GM08714 (cell line): ENCODE measurements around the gene PPIA.
"Not testable (repeated sequence)": the region's sequence is repeated elsewhere in the genome, so short reads cannot be mapped to it uniquely, and the experiment has no call there.

ENCODE experiments used
- H3K4me3 ChIP-seq: fragments of 200-500 bp; sonication (Bioruptor generic); 2 replicates; pipeline ENCODE4 v1.5.1; 2014; ENCODE audit warnings: mild to moderate bottlenecking, low read length, inconsistent platforms
- ZNF274 ChIP-seq: IDR thresholded peaks from 2 replicates; pipeline ENCODE4 v1.6.1; 2012; ENCODE audit warnings: mild to moderate bottlenecking, low read depth, low read length

PPIA gene

DNA sequence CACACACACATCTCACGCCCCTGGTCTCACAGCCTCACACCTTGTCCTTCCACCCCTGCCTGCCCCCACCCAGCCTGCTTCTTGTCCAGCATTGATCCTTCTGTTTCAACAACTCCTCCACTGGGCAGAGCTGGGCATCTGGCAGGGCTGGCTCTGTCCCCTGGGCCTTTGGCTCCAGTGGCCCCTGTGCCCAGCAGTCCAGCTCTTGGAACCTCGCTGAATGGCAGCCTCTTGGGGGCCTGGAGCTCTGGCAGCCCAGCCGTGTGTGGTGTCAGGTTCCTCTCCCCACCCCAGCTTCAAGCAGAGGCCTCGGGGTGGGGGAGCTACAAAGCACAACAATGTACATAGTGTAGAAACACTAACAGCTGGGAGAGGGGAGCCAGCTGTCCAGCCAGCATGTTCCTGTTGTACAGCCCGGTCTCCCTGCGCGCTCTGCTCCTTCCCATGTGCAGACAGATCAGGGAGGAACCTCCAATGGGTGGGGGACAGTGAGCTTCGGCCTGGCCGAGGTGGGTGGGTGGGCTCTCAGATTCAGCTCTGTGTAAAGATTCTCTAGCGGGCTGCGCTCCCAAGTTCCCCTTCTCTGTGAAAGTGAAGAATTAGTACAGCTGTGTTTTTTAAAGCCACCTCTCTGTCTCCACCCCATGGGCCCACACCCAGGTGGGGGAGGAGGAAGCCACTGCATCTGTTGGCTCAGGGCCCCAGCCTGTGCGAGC lies 28.4 kb upstream of the PPIA start:
- no peak for TF ChIP-seq ZNF274
- H3K4me3 ChIP-seq: no peak overlapping the region

DNA sequence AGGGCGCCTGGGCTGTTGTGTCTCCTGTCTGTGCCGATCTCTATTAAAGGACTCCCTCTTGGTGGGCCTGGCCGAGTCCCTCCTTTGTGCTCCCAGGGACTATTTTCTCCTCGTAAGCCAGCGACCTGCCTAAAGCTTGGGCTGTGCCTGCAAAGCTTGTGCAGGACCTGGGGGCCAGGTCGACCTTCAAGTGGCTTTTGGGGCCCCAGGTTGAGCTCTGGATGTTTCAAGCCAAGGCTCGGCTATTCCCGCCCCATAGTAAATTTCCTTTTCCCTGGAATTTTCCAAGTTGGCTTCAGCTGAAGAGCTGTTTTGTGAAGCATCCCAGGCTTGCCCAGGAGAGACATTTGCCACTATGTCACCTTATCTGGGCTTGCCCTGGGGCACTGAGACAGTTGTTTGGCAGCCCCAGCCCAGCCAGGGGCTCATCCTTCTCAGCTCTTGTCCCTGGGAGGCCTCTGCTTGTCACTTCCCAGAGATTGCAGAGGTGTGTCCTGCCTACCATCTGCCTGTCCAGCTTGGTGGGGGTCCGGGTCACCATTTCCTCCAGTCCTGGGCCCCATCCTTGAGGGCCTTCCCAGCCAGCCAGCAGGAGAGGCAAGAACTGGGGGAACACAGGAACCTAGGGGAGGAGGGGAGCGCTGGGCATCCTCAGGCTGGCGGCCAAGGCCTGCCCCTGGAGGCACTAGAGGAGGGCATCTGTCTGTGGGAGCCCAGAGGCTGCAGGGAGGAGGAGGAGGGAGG lies 27.7 kb upstream of the PPIA start:
- no peak overlapping the region for H3K4me3 ChIP-seq
- TF ChIP-seq ZNF274: no peak

DNA sequence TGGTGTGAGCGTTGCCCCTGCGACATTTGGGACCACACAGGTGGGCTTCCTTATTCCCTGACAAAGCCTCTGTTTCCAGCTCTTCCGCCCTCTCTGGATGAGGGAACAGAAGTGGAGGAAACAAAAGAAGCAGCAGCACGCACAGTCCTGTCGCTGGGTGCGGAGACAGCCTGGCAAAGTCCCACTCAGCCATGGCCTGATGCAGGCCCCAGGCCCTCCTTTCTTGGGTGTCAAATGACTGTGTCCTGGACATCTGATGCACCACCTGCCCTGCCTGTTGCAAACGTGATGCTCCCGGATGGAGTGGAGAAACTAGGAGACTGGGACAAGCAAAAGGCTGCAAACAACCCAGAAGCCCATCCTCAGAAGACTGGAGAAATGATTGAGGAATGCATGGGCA lies 27.1 kb upstream of the PPIA start:
- TF ChIP-seq ZNF274: no peak

DNA sequence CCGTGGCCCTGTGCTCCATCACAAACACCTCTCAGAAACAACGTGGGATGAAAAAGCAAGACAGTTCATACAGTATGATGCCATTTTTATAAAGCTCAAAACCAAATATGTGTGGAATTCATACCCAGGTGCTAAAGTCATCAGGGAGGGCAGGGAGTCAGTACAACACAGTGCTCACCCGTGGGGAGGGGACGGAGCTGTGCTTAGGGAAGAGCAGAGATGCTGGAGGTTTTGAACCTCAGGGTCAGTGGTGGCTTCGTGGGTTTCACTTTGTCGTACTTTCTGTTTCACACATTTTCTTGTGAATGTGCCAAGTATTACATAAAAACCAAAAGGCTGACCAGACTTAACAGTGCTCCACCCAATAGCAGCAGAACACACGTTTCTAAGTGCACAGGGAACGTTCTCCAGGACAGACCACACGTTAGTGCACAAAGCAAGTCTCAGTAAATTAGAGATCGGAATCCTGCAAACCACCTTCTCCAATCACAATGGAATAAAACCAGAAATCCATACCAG lies 26.6 kb upstream of the PPIA start:
- H3K4me3 ChIP-seq: no peak overlapping the region

More for the DNA sequence above, 27.1 kb upstream of the PPIA start:
- no peak overlapping the region for H3K4me3 ChIP-seq

DNA sequence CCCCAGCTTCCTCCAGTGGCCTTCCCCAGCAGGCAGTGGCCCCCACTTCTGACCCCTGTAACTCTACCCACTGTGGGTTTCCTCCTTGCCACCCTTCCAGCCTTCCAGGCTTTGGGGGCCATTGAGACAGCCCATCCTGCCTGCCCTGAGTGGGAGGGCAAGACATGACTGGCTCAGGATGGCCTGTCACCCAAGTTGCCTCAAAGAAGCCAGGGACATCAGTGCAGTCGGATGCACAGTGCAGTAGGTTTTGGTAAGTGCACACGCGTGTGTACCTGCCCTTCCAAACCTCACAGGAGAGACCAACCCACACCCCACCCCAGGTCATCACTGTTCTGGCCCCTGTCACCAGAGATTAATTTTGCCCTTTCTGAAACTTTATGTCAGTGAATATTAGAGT lies 25.1 kb upstream of the PPIA start:
- no peak for TF ChIP-seq ZNF274
- H3K4me3 ChIP-seq: no peak overlapping the region

More for the DNA sequence above, 26.6 kb upstream of the PPIA start:
- no peak for TF ChIP-seq ZNF274

DNA sequence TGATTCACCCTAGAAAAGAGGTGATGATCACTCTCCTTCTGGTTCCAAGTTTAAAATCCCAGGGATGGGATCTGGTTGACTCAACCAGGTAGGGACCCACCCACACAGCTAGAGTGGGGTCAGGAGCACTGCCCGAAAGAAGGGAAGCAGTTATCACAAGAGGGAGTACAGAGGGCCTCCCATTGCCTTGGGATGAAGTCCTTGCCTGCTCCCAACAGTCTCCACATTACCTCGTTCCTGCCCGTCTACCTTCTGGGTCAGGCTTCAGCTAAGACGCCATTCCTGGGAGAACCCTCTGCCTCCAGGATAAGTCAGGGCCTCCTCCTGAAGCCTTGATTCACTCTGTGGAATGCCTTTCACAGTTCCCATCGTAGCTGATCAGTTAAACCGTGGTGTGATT lies 24.0 kb upstream of the PPIA start:
- no peak for TF ChIP-seq ZNF274
- H3K4me3 ChIP-seq: no peak overlapping the region

DNA sequence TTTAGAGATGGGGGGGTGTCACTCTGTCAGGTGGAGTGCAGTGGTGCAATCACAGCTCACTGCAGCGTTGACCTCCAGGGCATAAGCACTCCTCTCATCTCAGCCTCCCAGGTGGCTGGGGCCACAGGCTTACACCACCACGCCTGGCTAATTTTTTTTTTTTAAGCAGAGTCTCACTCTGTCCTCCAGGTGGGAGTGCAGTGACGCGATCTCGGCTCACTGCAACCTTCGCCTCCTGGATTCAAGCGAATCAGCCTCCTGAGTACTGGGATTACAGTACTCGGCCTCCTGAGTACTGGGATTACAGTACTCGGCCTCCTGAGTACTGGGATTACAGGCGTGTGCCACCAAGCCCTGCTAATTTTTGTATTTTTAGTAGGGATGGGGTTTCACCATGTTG lies 23.6 kb upstream of the PPIA start:
- no peak for TF ChIP-seq ZNF274
- no peak overlapping the region for H3K4me3 ChIP-seq

DNA sequence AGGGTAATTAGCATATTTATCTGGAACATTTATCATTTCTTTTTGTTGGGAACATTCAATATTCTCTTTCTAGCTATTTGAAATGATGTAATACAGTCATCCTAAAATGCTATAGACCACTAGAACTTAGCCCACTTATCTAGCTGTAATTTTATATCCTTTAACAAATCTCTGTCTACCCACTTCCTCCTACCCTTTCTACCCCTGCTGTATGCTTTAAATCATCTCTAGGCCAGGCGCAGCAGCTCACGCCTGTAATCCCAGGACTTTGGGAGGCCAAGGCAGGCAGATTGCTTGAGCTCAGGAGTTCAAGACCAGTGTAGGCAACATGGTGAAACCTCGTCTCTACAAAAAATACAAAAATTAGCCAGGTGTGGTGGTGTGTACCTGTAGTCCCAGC lies 22.0 kb upstream of the PPIA start:
- H3K4me3 ChIP-seq: not testable (repeated sequence)

DNA sequence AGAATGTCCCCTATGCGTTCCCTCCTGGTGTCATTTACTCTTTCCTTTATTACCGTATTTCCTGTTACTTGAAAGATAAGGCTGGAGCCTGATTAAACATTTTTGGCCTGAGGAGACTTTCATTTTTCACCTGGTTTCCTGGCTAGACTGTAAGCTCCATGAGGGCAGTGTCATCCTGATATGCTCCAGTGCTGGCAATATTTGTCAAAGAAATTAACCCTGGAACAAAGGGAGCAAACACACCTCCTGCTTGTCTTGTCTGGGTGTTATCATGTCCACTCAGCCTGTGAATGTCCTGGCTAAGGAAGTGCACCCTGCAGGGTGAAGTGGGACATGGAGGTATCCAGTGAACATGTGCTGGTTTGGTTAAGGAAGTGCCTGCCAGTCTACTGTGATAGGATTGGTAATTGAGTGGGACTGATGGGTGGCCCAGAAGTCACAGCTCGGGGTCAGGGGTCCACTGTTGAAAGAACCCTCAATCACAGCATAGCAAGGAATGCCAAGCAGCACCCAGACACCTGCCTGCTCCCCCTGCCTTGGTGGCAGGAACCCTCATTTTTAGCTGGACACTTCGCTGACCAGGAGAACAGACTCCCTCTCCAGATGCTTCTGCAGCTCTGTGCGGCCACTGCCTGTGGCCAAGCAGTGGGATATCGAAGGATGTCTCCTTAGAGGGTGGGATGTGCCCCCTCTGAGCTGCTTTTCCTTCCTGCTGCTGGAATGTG lies 20.9 kb upstream of the PPIA start:
- H3K4me3 ChIP-seq: no peak overlapping the region
- TF ChIP-seq ZNF274: no peak

DNA sequence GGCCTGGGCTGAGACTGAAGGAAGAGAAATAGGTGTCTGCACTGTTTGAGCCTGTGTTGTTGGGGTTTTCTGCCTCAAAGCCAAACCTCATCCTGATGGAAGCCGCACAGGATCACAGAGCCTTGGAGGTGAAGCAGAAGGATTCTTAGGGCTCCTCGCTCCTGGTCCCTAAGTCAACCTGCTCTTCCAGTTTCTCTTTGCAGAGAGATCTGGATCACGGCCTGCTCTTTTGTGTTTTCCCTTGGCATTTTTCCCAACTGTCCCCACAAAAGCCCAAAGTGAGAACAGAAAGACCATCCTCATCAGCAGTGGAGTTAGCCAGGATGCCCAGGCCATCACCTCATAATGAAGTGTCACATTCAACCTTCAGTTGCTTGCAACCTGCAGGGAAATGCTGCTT lies 20.3 kb upstream of the PPIA start:
- no peak overlapping the region for H3K4me3 ChIP-seq
- TF ChIP-seq ZNF274: no peak

DNA sequence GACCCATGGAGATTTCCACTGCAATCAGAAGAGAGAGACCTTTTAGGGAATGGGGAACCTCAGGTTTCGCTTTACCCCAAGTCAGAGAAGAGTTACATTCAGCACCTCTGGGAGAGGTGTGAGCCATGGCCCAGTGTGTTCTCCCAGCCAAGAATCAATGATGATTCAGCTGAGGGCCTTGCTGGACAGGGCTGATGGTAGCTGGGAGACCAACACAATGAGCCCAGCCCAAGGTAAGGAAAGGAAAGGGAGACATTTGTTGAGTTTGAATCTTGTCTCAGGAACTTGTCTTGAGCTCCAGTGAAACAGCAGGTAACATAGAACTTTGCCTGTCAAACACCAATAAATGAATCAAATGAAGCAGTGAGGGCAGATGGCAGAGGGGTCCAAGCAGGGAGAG lies 14.0 kb upstream of the PPIA start:
- TF ChIP-seq ZNF274: no peak
- H3K4me3 ChIP-seq: no peak overlapping the region

DNA sequence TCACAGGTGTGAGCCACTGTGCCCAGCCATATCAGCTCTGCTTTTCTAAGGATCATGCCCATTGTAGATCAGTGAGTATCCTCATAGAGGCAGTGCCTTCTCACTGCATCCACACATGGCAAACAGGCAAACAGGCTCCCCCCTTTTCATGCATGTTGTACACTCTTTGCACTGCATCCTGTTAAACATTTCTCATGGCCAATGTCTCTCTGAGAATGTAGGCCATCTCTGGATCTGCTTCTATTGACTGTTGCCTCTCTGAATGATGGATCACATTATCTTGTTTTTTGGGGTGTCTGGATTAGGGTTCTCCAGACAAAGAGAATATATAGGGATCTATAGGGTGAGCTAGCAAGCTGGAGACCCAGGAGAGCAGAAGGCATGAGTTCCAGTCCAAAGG lies 13.1 kb upstream of the PPIA start:
- TF ChIP-seq ZNF274: no peak
- H3K4me3 ChIP-seq: no peak overlapping the region

DNA sequence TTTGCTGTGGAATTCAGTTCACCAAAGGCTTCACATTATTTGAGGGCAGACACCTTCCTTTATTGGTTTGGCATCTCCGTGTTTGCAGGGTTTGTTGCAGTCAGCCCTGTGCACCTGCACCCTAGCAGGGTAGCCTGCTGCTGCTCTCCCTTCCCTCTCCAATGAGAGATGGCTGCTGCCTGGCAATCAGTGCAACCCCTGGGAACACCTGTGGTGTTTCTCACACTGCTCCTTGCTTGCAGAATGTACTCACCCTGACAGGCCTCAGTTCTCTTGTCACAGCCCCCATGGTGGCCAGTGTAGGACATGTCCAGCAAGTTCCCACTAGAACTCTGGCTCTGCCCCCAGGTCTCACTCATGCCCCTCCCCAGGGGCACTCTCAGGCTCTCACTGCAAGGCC lies 12.1 kb upstream of the PPIA start:
- no peak for TF ChIP-seq ZNF274
- H3K4me3 ChIP-seq: no peak overlapping the region

DNA sequence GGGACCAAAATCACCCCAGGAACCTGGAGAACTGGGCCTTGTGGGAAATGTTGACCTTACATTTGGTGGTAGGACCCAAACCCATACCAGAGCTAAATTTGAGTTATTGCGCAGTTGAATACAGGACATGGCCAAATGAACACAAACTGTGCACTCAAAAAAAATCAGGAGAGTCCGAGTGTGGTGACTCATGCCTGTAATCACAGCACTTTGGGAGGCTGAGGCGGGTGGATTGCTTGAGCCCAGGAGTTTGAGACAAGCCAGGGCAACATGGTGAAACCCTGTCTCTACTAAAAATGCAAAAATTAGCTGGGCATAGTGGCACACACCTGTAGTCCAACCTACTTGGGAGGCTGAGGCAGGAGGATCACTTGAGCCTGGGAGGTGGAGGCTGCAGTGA lies 11.3 kb upstream of the PPIA start:
- not testable (repeated sequence) for H3K4me3 ChIP-seq

DNA sequence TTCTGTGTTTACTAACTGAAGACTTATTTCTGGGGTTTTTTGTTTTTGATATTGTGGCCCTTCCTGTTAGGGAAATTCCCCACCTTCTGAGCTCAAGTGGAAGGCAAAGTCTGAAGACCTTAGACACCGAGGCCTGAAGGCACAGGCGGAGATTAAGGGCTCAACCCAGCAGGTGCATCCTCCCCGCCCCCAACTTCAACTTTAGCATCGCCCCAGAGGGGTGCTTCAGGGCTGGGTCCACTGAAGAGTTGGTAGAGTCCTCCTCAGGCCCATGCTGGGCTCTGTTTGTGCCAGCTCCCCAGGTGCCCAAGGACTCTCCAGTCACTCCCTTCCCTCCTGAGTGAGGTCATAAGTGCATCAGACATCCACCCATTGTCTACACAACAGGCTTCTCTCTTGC lies 9.4 kb upstream of the PPIA start:
- no peak for TF ChIP-seq ZNF274
- H3K4me3 ChIP-seq: no peak overlapping the region
